BLaER1 treated with 17β-estradiol and CSF1 and Interleukin-3, amounts not matched to agents 10 nM and 100 nM (cell line): ENCODE measurements around the gene APC2.

Source experiments
- H3K27ac ChIP-seq, 11 experiments: shearing (Covaris generic); formaldehyde crosslinking; 2 replicates each; pipeline ENCODE4 v1.8.1; 2022
- H3K27me3 ChIP-seq, 11 experiments: shearing (Covaris generic); formaldehyde crosslinking; 2 replicates each; pipeline ENCODE4 v1.8.1; 2022
- H3K36me3 ChIP-seq, 11 experiments: shearing (Covaris generic); formaldehyde crosslinking; 2 replicates each; pipeline ENCODE4 v1.8.1; 2022
- H3K4me1 ChIP-seq, 10 experiments: shearing (Covaris generic); formaldehyde crosslinking; 2 replicates each; pipeline ENCODE4 v1.8.1; 2022
- H3K4me2 ChIP-seq, 11 experiments: shearing (Covaris generic); formaldehyde crosslinking; 2 replicates each; pipeline ENCODE4 v1.8.1; 2022
- H3K4me3 ChIP-seq, 10 experiments: shearing (Covaris generic); formaldehyde crosslinking; 2 replicates each; pipeline ENCODE4 v1.8.1; 2022
- H3K9ac ChIP-seq, 11 experiments: shearing (Covaris generic); formaldehyde crosslinking; 2 replicates each; pipeline ENCODE4 v1.8.1; 2022
- H3K9me3 ChIP-seq, 11 experiments: shearing (Covaris generic); formaldehyde crosslinking; replicated peaks in 1 of 11; 2 replicates each; pipeline ENCODE4 v1.8.1; 2022
- H4K20me1 ChIP-seq, 11 experiments: shearing (Covaris generic); formaldehyde crosslinking; 2 replicates each; pipeline ENCODE4 v1.8.1; 2022
- Cebpa-rat ChIP-seq, 11 experiments: shearing (Covaris generic); IDR thresholded peaks; 2 replicates each; pipeline ENCODE4 v1.8.1; 2022

Gene APC2

GRCh38 chr19:1406774-1407527, 43.0 kb upstream of the APC2 start:
- H3K27me3 ChIP-seq: no peaks in the 10 kb centered on the region
- peaks cover 35 to 39% (median 36%) of the 10 kb centered on the region in 11 experiments for H4K20me1 ChIP-seq
- peak overlapping the region; percentile 98 to 100 (median 100); a peak in 21 of 22 replicates for H3K27ac ChIP-seq
- peak overlapping the region; percentile 57 to 89 (median 75) for H3K4me2 ChIP-seq
- peak overlapping the region; percentile 51 to 100 (median 100) for H3K4me3 ChIP-seq
- peaks cover 13 to 33% (median 30%) of the 10 kb centered on the region in 11 experiments; a peak in 21 of 22 replicates for H3K36me3 ChIP-seq
- H3K4me1 ChIP-seq: peaks cover 65 to 79% (median 75%) of the 10 kb centered on the region in 10 experiments
- no peaks in the 10 kb centered on the region for H3K9me3 ChIP-seq
- no peak for TF ChIP-seq Cebpa-rat (IDR thresholded peaks at IDR 0.05)
- H3K9ac ChIP-seq: peak overlapping the region; percentile 100

GRCh38 chr19:1407528-1408299, 42.2 kb upstream of the APC2 start, which contains the start of gene DAZAP1:
TSS of gene DAZAP1 (plus strand) at chr19:1407586. CDS start at chr19:1407774, 188 bp downstream.
- peaks cover 20 to 40% (median 38%) of the 10 kb centered on the region in 11 experiments for H3K36me3 ChIP-seq
- peak within 1 kb of the TSS; percentile 100 for H3K9ac ChIP-seq
- H3K27me3 ChIP-seq: no peaks in the 10 kb centered on the region
- H3K4me2 ChIP-seq: peak within 1 kb of the TSS; percentile 94 to 99 (median 96)
- H4K20me1 ChIP-seq: peaks cover 43 to 47% (median 44%) of the 10 kb centered on the region in 11 experiments
- peak within 1 kb of the TSS; percentile 98 to 100 (median 100) for H3K27ac ChIP-seq
- H3K4me1 ChIP-seq: peaks cover 65 to 78% (median 72%) of the 10 kb centered on the region in 10 experiments
- no peaks in the 10 kb centered on the region for H3K9me3 ChIP-seq
- TF ChIP-seq Cebpa-rat (IDR thresholded peaks at IDR 0.05): no peak
- H3K4me3 ChIP-seq: peak within 1 kb of the TSS; percentile 95 to 100 (median 100)

GRCh38 chr19:1408300-1409203, 41.4 kb upstream of the APC2 start:
- peaks cover 29 to 49% (median 46%) of the 10 kb centered on the region in 11 experiments for H3K36me3 ChIP-seq

GRCh38 chr19:1409204-1410005, 40.5 kb upstream of the APC2 start:
- Histone ChIP-seq H3K9ac (peak overlapping the region; percentile 100), H3K27ac (peak overlapping the region; percentile 98 to 100 (median 100); a peak in 21 of 22 replicates), H3K4me3 (peak overlapping the region; percentile 95 to 100 (median 100)), H3K9me3 (no peaks in the 10 kb centered on the region), H3K4me1 (peaks cover 52 to 77% (median 66%) of the 10 kb centered on the region in 10 experiments), H3K36me3 (peaks cover 32 to 57% (median 54%) of the 10 kb centered on the region in 11 experiments), H3K4me2 (peak overlapping the region; percentile 94 to 99 (median 96)), H4K20me1 (peaks cover 60 to 64% (median 61%) of the 10 kb centered on the region in 11 experiments), H3K27me3 (no peaks in the 10 kb centered on the region)
- no peak for TF ChIP-seq Cebpa-rat (IDR thresholded peaks at IDR 0.05)

More at GRCh38 chr19:1408300-1409203, 41.4 kb upstream of the APC2 start:
- no peak for TF ChIP-seq Cebpa-rat (IDR thresholded peaks at IDR 0.05)
- Histone ChIP-seq H3K4me2 (peak overlapping the region; percentile 94 to 99 (median 96)), H3K4me3 (peak overlapping the region; percentile 95 to 100 (median 100)), H3K27me3 (no peaks in the 10 kb centered on the region), H3K9me3 (no peaks in the 10 kb centered on the region), H3K4me1 (peaks cover 57 to 77% (median 68%) of the 10 kb centered on the region in 10 experiments), H4K20me1 (peaks cover 51 to 55% (median 52%) of the 10 kb centered on the region in 11 experiments), H3K9ac (peak overlapping the region; percentile 100), H3K27ac (peak overlapping the region; percentile 98 to 100 (median 100))

- Histone ChIP-seq H3K9me3 (no peaks in the 10 kb centered on the region), H3K4me2 (peak overlapping the region; percentile 94 to 99 (median 96)), H3K27me3 (no peaks in the 10 kb centered on the region), H3K27ac (peak overlapping the region in 9 of 11 experiments; percentile 16 to 100 (median 100); a peak in 17 of 22 replicates), H4K20me1 (peaks cover 68 to 73% (median 69%) of the 10 kb centered on the region in 11 experiments), H3K9ac (peak overlapping the region; percentile 100), H3K36me3 (peaks cover 32 to 66% (median 59%) of the 10 kb centered on the region in 11 experiments), H3K4me3 (peak overlapping the region; percentile 95 to 100 (median 100); a peak in 16 of 20 replicates), H3K4me1 (peaks cover 48 to 77% (median 66%) of the 10 kb centered on the region in 10 experiments)
- no peak for TF ChIP-seq Cebpa-rat (IDR thresholded peaks at IDR 0.05)
Measured at GRCh38 chr19:1410136-1410786, 39.7 kb upstream of the APC2 start.

- no peak for TF ChIP-seq Cebpa-rat (IDR thresholded peaks at IDR 0.05)
- peaks cover 32 to 71% (median 65%) of the 10 kb centered on the region in 11 experiments for H3K36me3 ChIP-seq
- peak overlapping the region in 4 of 10 experiments; percentile 98 to 100 (median 100); a peak in 5 of 20 replicates for H3K4me3 ChIP-seq
- peak overlapping the region; percentile 100; a peak in 21 of 22 replicates for H3K9ac ChIP-seq
- no peaks in the 10 kb centered on the region for H3K9me3 ChIP-seq
- peaks cover 50 to 81% (median 70%) of the 10 kb centered on the region in 10 experiments for H3K4me1 ChIP-seq
- no peaks in the 10 kb centered on the region for H3K27me3 ChIP-seq
- peaks cover 74 to 78% (median 75%) of the 10 kb centered on the region in 11 experiments for H4K20me1 ChIP-seq
- H3K27ac ChIP-seq: peak overlapping the region in 9 of 11 experiments; percentile 16 to 100 (median 100); a peak in 15 of 22 replicates
- peak overlapping the region; percentile 94 to 99 (median 96) for H3K4me2 ChIP-seq
Measured at GRCh38 chr19:1410789-1411188, 39.1 kb upstream of the APC2 start.
